Suprapubic skin (tissue), 4 donors: ENCODE data around the gene IVD.

Experiments used
- CTCF ChIP-seq, 2 donors: fragments of 200-600 bp in 1 of 2; fragments of 450-650 bp in 1 of 2; sonication (generic) in 1 of 2; IDR thresholded peaks; one replicate each; pipeline ENCODE4 v1.5.1; 2016 to 2019; ENCODE audit warnings: antibody characterized with exemption in 2 of 2, mild to moderate bottlenecking in 1 of 2, moderate library complexity in 1 of 2
- POLR2A ChIP-seq, 2 donors: fragments of 450-650 bp; IDR thresholded peaks; one replicate each; pipeline ENCODE4 v1.6.1; 2017; ENCODE audit warnings: antibody characterized with exemption in 2 of 2, mild to moderate bottlenecking in 2 of 2, moderate library complexity in 2 of 2
- POLR2AphosphoS5 ChIP-seq, 3 donors: sonication (generic); formaldehyde crosslinking; IDR thresholded peaks; one replicate each; pipeline ENCODE4 v1.6.1; 2017; ENCODE audit warnings: antibody characterized with exemption in 3 of 3

GRCh38 chr15:40369474-40369869 lies 36.1 kb upstream of the IVD start:
- TF ChIP-seq CTCF (IDR thresholded peaks at IDR 0.05) (no peak), POLR2AphosphoS5 (IDR thresholded peaks at IDR 0.05) (no peak), POLR2A (IDR thresholded peaks at IDR 0.05) (no peak)
